K562 (cell line): Measurements from ENCODE around the gene OBSCN. TPM values are rescaled to one million over a fixed set of nuclear protein-coding genes. Genes with fewer than 3 reads are reported as not detected.

Experiments
- ATAC-seq: fragments of 200-7000 bp; cut with Tn5 transposase; 3 replicates; pipeline ENCODE4 v1.9.1; 2020; ENCODE audit warnings: moderate library complexity
- BruUV-seq: library from RNA; stranded (reverse); fragments of 400-500 nt; replicated peaks from 2 replicates; lab custom pipeline; 2021; lab: Mats Ljungman, UMichigan
- CTCF ChIA-PET: fragments of 300-600 bp; formaldehyde crosslinking; extraction: SDS; loops from one replicate; lab custom pipeline; 2021; ENCODE audit warnings: low intra/inter-chr PET ratio; lab: Yijun Ruan, JAX
- POLR2A ChIA-PET: fragments of 300-600, 350-650 bp; sonication (Branson Sonifier 250); formaldehyde crosslinking; extraction: SDS; loops from one replicate; lab custom pipeline; 2021; ENCODE audit warnings: antibody characterized with exemption, inconsistent platforms; lab: Yijun Ruan, JAX
- DNase-seq, 4 experiments: peaks; one replicate each; pipeline versions ENCODE4 v3.0.0 to v3.0.0-alpha.2; 2011 to 2018; ENCODE audit warnings: low spot score in 3 of 4, mixed read lengths in 3 of 4; ENCODE audit errors: extremely low read depth in 1 of 4
- FAIRE-seq: peaks from 2 replicates; lab custom pipeline; 2011; peaks lifted over from hg19 to GRCh38; lab: Jason Lieb, UNC
- H2AFZ ChIP-seq: 2 replicates; pipeline ENCODE4 v1.6.0; 2011; ENCODE audit warnings: low read depth, low read length, control low read depth, inconsistent platforms
- H3K27ac ChIP-seq: fragments of 200-600 bp; 3 replicates; pipeline ENCODE4 v1.8.0; 2011; ENCODE audit warnings: low read depth, mild to moderate bottlenecking, control low read depth, inconsistent platforms, low read length, moderate library complexity, mixed read lengths; ENCODE audit errors: extremely low read depth
- H3K27me3 ChIP-seq, 2 experiments: fragments of 300-600 bp in 1 of 2; 2 replicates in 1 of 2; 3 replicates in 1 of 2; pipeline versions ENCODE4 v1.6.0 to v1.8.0; 2011; ENCODE audit warnings: inconsistent platforms in 2 of 2, low read length in 2 of 2, mild to moderate bottlenecking in 1 of 2, mixed read lengths in 1 of 2, moderate library complexity in 1 of 2; ENCODE audit not compliant: control insufficient read depth in 2 of 2, insufficient read depth in 2 of 2
- H3K36me3 ChIP-seq: fragments of 300-600 bp; 3 replicates; pipeline ENCODE4 v1.8.0; 2011; ENCODE audit warnings: mild to moderate bottlenecking, low read length, inconsistent platforms; ENCODE audit not compliant: control insufficient read depth, insufficient read depth
- H3K4me1 ChIP-seq, 2 experiments: fragments of 200-600 bp in 1 of 2; replicated peaks in 1 of 2; 2 replicates in 1 of 2; 3 replicates in 1 of 2; pipeline versions ENCODE4 v1.5.1 to v1.8.0; 2011; ENCODE audit warnings: inconsistent platforms in 2 of 2, low read length in 2 of 2, mild to moderate bottlenecking in 1 of 2, mixed read lengths in 1 of 2, moderate library complexity in 1 of 2; ENCODE audit not compliant: control insufficient read depth in 2 of 2, insufficient read depth in 2 of 2
- H3K4me2 ChIP-seq: 2 replicates; pipeline ENCODE4 v1.6.1; 2011; ENCODE audit warnings: low read length, control low read depth, inconsistent platforms, mixed read lengths; ENCODE audit not compliant: insufficient read depth
- H3K4me3 ChIP-seq: fragments of 200-600 bp; sonication (generic), shearing (Covaris generic); 2 replicates; pipeline ENCODE4 v1.5.1; 2016; ENCODE audit warnings: control low read depth, inconsistent platforms
- H3K79me2 ChIP-seq: fragments of 200-600 bp; 3 replicates; pipeline ENCODE4 v1.8.0; 2011; ENCODE audit warnings: low read length, inconsistent platforms; ENCODE audit not compliant: control insufficient read depth, insufficient read depth
- H3K9ac ChIP-seq, 2 experiments: 2 replicates each; pipeline versions ENCODE4 v1.6.0 to v1.6.1; 2011; ENCODE audit warnings: low read depth in 2 of 2, low read length in 2 of 2, control low read depth in 1 of 2, inconsistent platforms in 1 of 2, mild to moderate bottlenecking in 1 of 2, mixed read lengths in 1 of 2; ENCODE audit not compliant: insufficient read depth in 1 of 2
- H3K9me1 ChIP-seq: one replicate; pipeline ENCODE4 v1.6.0; 2011; ENCODE audit warnings: inconsistent platforms, mild to moderate bottlenecking, low read length, moderate library complexity; ENCODE audit not compliant: control insufficient read depth, insufficient read depth
- H3K9me3 ChIP-seq: replicated peaks from 2 replicates; pipeline ENCODE4 v1.5.1; 2011; ENCODE audit warnings: low read depth, low read length, inconsistent platforms; ENCODE audit not compliant: control insufficient read depth, insufficient read depth
- H4K20me1 ChIP-seq: replicated peaks from 2 replicates; pipeline ENCODE4 v1.6.1; 2011; ENCODE audit warnings: low read length, inconsistent platforms, mixed read lengths; ENCODE audit not compliant: control insufficient read depth, insufficient read depth
- CBX1 ChIP-seq: sonication (generic); IDR thresholded peaks from 2 replicates; pipeline ENCODE4 v1.6.1; 2016; ENCODE audit warnings: antibody characterized with exemption, low read depth, mild to moderate bottlenecking
- CUX1 ChIP-seq: fragments of 200-800 bp; sonication (Bioruptor generic); IDR thresholded peaks from 2 replicates; pipeline ENCODE4 v1.6.1; 2016; ENCODE audit warnings: missing genetic modification characterization, missing compliant biosample characterization
- IFI16 ChIP-seq: fragments of 250-450 bp; sonication (Bioruptor Pico); IDR thresholded peaks from 2 replicates; pipeline ENCODE4 v2.1.2; 2022; ENCODE audit warnings: mild to moderate bottlenecking, inconsistent platforms
- KHSRP ChIP-seq: fragments of 450-650 bp; IDR thresholded peaks from 2 replicates; pipeline ENCODE4 v1.6.1; 2017
- NFIC ChIP-seq: fragments of 450-650 bp; IDR thresholded peaks from 2 replicates; pipeline ENCODE4 v1.6.1; 2017; ENCODE audit warnings: mild to moderate bottlenecking, inconsistent platforms
- NR2C1 ChIP-seq, 2 experiments: fragments of 450-650 bp; IDR thresholded peaks; 2 replicates each; pipeline ENCODE4 v1.6.1; 2017; ENCODE audit warnings: mild to moderate bottlenecking in 2 of 2, antibody characterized with exemption in 1 of 2, inconsistent platforms in 1 of 2, missing compliant biosample characterization in 1 of 2, missing genetic modification characterization in 1 of 2
- POLR2B ChIP-seq: fragments of 450-650 bp; IDR thresholded peaks from 2 replicates; pipeline ENCODE4 v1.6.1; 2018; ENCODE audit warnings: low read depth; ENCODE audit not compliant: partially characterized antibody
- POLR3G ChIP-seq: IDR thresholded peaks from 2 replicates; pipeline ENCODE4 v1.6.1; 2011; ENCODE audit not compliant: insufficient read length, insufficient replicate concordance; ENCODE audit errors: extremely low read depth
- ZC3H4 ChIP-seq: sonication (generic); formaldehyde crosslinking; IDR thresholded peaks from 2 replicates; pipeline ENCODE4 v1.9.0; 2021; ENCODE audit warnings: missing genetic modification reagents, borderline replicate concordance
- ZNF444 ChIP-seq: fragments of 250-450 bp; sonication (Bioruptor Pico); IDR thresholded peaks from 2 replicates; pipeline ENCODE4 v1.4.0; 2020; ENCODE audit warnings: mild to moderate bottlenecking, moderate library complexity
- WGBS: fragments of 100-300 bp; shearing (Covaris generic); methylation state at CpG from one replicate; pipeline ENCODE4 v1.1.6; 2016; ENCODE audit warnings: low coverage, mixed read lengths; ENCODE audit not compliant: insufficient coverage; ENCODE audit errors: missing lambda C conversion rate; 5-methylcytosine and 5-hydroxymethylcytosine counted together
- in situ Hi-C: fragments of 300-500 bp; cut with MboI; formaldehyde crosslinking; loops from 4 replicates; pipeline ENCODE4 v1.15.0; 2018; ENCODE audit warnings: inconsistent platforms, mixed read lengths
- intact Hi-C: fragments of 100-400 bp; cut with micrococcal nuclease; formaldehyde crosslinking; loops from 2 replicates; pipeline ENCODE4 v1.14.2; 2022
- polyA plus RNA-seq, 8 experiments: library from polyadenylated mRNA; depleted of rRNA in 4 of 8; stranded (reverse) in 5 of 8; unstranded in 3 of 8; fragments of >200 nt; fragmentation: Nextera tagmentation in 2 of 8; fragmentation: Illumina TruSeq in 1 of 8; extraction: Ambion mirVana in 2 of 8; extraction: Trizol in 1 of 8; gene quantifications; 2 replicates each; pipeline versions ENCODE4 v1.2.1 to v1.2.3, GENCODE V29; 2011 to 2014; ENCODE audit warnings: inconsistent platforms in 1 of 8, missing spikeins in 1 of 8
- total RNA-seq, 7 experiments: library from RNA; depleted of rRNA in 6 of 7; stranded (reverse); fragments of >200 nt in 6 of 7; fragmentation: Illumina TruSeq in 2 of 7; extraction: Trizol in 2 of 7; gene quantifications; 2 replicates each; pipeline versions ENCODE4 v1.2.1 to v1.2.3, GENCODE V29; 2011 to 2021; ENCODE audit warnings: low replicate concordance in 1 of 7

The OBSCN gene
- total and polyA plus RNA-seq, 9 of the 15 experiments (the other 6 are each of a cell fraction or from before 2014, with no cell fraction given) = 0.18 to 19.7 (median 3.6) TPM

GRCh38 chr1:228258486-228258885 is 50.6 kb downstream of the OBSCN start:
- Histone ChIP-seq H3K9me3 (no peaks in the 10 kb centered on the region), H3K4me3 (no peak overlapping the region), H4K20me1 (no peaks in the 10 kb centered on the region), H3K36me3 (no peaks in the 10 kb centered on the region), H3K27me3 (peaks cover 0 to 19% of the 10 kb centered on the region in 2 experiments; a peak in 3 of 5 replicates), H3K79me2 (no peaks in the 10 kb centered on the region), H3K9me1 (no peaks in the 10 kb centered on the region), H3K27ac (no peak overlapping the region), H3K4me1 (peaks cover 0 to 6% of the 10 kb centered on the region in 2 experiments; a peak in 1 of 5 replicates), H2AFZ (no peak overlapping the region), H3K4me2 (no peak overlapping the region), H3K9ac (no peak overlapping the region)
- WGBS = 11% methylated on average over 1 of the region's 1 CpG
- ChIA-PET POLR2A (interaction anchor here (2.7 kb wide), 1 partner anchor 9 kb away, joined by 9 read pairs; no protein-coding TSS in a partner anchor), CTCF (no interaction called here)
- FAIRE-seq (no peak), ATAC-seq (no peak)
- BruUV-seq = no TSS peak
- in situ Hi-C loops (no loop called here), intact Hi-C loops (no loop called here)
- no peak for TF ChIP-seq IFI16 (CRISPR knock-in tag)
- 0 out of 2 replicates have a peak, but pooled peaks have one; percentile 9 for TF ChIP-seq NFIC
- TF ChIP-seq, all 486 proteins: peak for 1
- no peak for DNase-seq

- no peak overlapping the region for H3K27ac ChIP-seq
- ChIA-PET CTCF (no interaction called here), POLR2A (interaction anchor here (0.5 to 2.7 kb wide), 3 partner anchors 9 to 198 kb away, joined by 3 to 9 read pairs (median 4); no protein-coding TSS in a partner anchor)
- no TSS peak for BruUV-seq
- peaks cover 0 to 19% of the 10 kb centered on the region in 2 experiments; a peak in 3 of 5 replicates for H3K27me3 ChIP-seq
- FAIRE-seq (no peak), ATAC-seq (no peak; the same call in 2 of the 3 replicates), DNase-seq (no peak)
- H2AFZ ChIP-seq = no peak overlapping the region
- H3K36me3 ChIP-seq = no peaks in the 10 kb centered on the region
- no peaks in the 10 kb centered on the region for H3K9me1 ChIP-seq
- no peak overlapping the region for H3K4me3 ChIP-seq
- no peak overlapping the region for H3K9ac ChIP-seq
- H3K4me1 ChIP-seq = peaks cover 0 to 14% of the 10 kb centered on the region in 2 experiments; a peak in 1 of 5 replicates
- in situ Hi-C loops = no loop called here
- WGBS = 14% methylated on average over 9 of the region's 9 CpGs
- no peaks in the 10 kb centered on the region for H3K79me2 ChIP-seq
- H3K9me3 ChIP-seq = no peaks in the 10 kb centered on the region
- H3K4me2 ChIP-seq = no peak overlapping the region
- H4K20me1 ChIP-seq = no peaks in the 10 kb centered on the region
- intact Hi-C loops = no loop called here
- TF ChIP-seq ZC3H4 (CRISPR knock-in tag) = no peak
- TF ChIP-seq POLR2B = no peak
- no peak for TF ChIP-seq ZNF444 (CRISPR knock-in tag)
- no peak for TF ChIP-seq KHSRP
- no peak for TF ChIP-seq CUX1 (CRISPR knock-in tag)
- TF ChIP-seq NR2C1 (IDR thresholded peaks at IDR 0.05) = no peak
- TF ChIP-seq NR2C1 (tag; IDR thresholded peaks at IDR 0.05) = no peak
- no peak for TF ChIP-seq CBX1
- no peak for TF ChIP-seq POLR3G
Measured at GRCh38 chr1:228259368-228259894, 51.6 kb downstream of the OBSCN start.
